GM12891 (cell line): ENCODE data around the gene CACNA1A.

Experiments used
- PAX5 ChIP-seq: IDR thresholded peaks from 2 replicates; pipeline ENCODE4 v1.6.1; 2011; ENCODE audit warnings: low read length, moderate library complexity, mild to moderate bottlenecking; ENCODE audit not compliant: insufficient read depth, severe bottlenecking
- POLR2A ChIP-seq: IDR thresholded peaks from 2 replicates; pipeline ENCODE4 v1.6.1; 2011; ENCODE audit warnings: low read depth, low read length, control low read depth
- POLR2AphosphoS5 ChIP-seq: IDR thresholded peaks from 2 replicates; pipeline ENCODE4 v1.6.1; 2011; ENCODE audit warnings: low read depth, low read length, control low read depth
- POU2F2 ChIP-seq: IDR thresholded peaks from 2 replicates; pipeline ENCODE4 v1.6.1; 2011; ENCODE audit warnings: low read depth, mild to moderate bottlenecking, control low read depth, low read length, moderate library complexity
- SPI1 ChIP-seq: IDR thresholded peaks from 2 replicates; pipeline ENCODE4 v1.6.1; 2011; ENCODE audit warnings: low read depth, low read length, control low read depth
- TAF1 ChIP-seq: IDR thresholded peaks from 2 replicates; pipeline ENCODE4 v1.6.1; 2011; ENCODE audit warnings: low read depth, low read length, control low read depth

DNA sequence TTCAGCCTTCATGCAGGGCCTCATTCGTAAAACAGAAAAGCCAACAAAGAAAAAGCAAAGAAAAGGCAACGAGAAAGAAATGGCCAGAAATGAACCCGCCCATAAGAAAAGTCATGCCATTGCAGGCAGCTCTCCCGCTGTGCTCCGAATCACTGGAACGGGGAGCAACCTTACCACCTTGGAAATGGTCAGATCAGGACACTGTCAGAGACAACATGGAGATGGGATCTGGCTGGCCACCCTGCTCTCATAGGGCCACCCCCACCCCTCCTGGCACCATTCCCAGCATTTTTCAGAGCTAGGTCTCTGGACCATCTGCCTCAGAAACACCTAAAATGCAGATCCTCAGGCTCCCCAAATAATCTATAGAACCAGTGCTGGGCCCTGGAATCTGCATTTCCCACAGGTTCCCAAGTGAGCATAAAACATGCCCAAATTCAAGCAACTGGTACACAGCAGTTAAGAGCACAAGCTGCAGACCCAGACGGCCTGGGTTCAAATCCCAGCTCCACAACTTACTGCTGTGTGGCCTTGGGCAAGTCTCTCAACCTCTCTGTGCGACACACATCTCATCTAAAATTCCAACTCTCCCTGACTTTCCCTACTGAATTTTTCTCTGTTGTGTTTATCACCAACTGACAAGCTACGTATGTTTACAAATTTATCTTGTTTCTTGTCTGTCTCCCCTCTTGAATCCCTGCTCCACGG lies 204.5 kb downstream of the CACNA1A start:
- TF ChIP-seq POLR2AphosphoS5, result no peak
- TF ChIP-seq POLR2A, result no peak
- TF ChIP-seq SPI1, result no peak
- TF ChIP-seq POU2F2, result no peak
- TF ChIP-seq TAF1, result no peak
- TF ChIP-seq PAX5, result no peak
